Measurements from ENCODE around the gene VSTM5.
"Not testable (repeated sequence)": the region's sequence is repeated elsewhere in the genome, so short reads cannot be mapped to it uniquely, and the experiment has no call there.

The VSTM5 gene, protein sequence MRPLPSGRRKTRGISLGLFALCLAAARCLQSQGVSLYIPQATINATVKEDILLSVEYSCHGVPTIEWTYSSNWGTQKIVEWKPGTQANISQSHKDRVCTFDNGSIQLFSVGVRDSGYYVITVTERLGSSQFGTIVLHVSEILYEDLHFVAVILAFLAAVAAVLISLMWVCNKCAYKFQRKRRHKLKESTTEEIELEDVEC

DNA sequence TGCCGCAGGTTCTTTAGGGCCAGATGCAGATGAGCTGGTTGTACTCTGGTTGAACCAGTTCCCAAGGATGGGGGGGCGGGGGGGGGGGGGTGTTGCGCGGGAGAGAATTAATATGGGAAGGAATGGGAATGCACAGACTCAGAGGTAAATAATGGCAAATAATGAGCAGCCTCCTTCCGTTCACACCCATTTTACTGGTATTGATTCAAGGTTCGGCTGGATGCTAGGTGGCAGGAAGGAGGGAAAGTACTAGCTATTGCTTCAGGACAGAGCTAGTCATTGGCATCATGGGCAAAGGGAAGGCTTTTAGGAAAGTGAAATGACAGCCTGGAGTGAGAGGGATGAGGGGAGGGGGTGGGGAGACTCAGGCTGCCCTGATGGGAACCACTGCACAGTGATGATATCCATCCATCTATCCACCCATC, at the start of gene VSTM5:
Gene VSTM5 (minus strand): TSS at position 25 of the 425 bp plus-strand sequence. CDS start 116 bp downstream, outside the sequence.
- Mint-ChIP-seq H3K4me3 (no peak within 1 kb of the TSS), H3K36me3 (ENCODE audit: low read depth) (no peaks in the 10 kb centered on the region), H3K27ac (no peak within 1 kb of the TSS), H3K9me3 (no peaks in the 10 kb centered on the region), H3K27me3 (ENCODE audit: low read depth) (no peaks in the 10 kb centered on the region), H3K4me1 (no peaks in the 10 kb centered on the region)
- TF ChIP-seq, protein P1, sequence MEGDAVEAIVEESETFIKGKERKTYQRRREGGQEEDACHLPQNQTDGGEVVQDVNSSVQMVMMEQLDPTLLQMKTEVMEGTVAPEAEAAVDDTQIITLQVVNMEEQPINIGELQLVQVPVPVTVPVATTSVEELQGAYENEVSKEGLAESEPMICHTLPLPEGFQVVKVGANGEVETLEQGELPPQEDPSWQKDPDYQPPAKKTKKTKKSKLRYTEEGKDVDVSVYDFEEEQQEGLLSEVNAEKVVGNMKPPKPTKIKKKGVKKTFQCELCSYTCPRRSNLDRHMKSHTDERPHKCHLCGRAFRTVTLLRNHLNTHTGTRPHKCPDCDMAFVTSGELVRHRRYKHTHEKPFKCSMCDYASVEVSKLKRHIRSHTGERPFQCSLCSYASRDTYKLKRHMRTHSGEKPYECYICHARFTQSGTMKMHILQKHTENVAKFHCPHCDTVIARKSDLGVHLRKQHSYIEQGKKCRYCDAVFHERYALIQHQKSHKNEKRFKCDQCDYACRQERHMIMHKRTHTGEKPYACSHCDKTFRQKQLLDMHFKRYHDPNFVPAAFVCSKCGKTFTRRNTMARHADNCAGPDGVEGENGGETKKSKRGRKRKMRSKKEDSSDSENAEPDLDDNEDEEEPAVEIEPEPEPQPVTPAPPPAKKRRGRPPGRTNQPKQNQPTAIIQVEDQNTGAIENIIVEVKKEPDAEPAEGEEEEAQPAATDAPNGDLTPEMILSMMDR (IDR thresholded peaks at IDR 0.05; ENCODE audit: unreplicated experiment in 3 of 3): no peak

DNA sequence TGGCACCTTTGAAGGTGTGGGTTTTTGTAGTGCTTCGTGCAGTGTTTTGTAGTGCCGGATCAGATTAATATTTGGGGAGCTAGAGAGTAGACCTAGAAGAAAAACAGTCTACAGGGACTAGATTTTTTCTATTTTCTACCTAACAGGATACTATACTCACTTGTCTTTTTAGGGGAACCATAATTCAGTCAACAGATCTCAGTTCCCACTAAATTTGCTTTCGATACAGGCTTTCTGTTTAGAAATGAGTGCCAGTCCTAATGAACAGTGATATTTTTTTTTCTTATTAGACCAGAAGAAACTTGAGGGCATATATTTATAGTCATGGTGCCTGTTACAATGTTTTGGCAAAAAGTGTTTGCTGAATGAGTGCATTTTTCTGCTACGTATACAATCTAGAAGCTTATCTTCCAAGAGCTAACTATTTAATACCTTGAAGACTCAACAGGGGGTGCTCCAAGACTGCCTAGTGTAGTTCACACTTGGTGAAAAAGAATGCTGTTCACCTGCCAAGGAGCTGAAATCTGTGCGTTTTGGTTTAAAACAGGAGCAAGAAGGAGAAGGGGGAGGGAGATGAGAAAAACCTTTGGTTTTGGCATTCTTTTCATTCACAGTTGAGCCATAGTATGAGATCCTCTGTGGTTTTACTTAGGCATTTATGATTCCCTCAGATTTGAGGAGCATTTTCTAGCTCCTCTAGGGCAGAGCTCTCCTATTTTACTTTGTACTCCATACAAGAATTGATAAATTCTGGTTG, 44.9 kb upstream of the VSTM5 start:
- peak overlapping the region in 1 of 3 experiments; percentile 5 for H3K27ac Mint-ChIP-seq
- TF ChIP-seq, protein P1 (IDR thresholded peaks at IDR 0.05; ENCODE audit: unreplicated experiment in 3 of 3): peak; percentile 71 to 90 (median 84)
- no peaks in the 10 kb centered on the region for H3K4me1 Mint-ChIP-seq
- peaks cover 6% of the 10 kb centered on the region for H3K9me3 Mint-ChIP-seq
- no peaks in the 10 kb centered on the region for H3K27me3 Mint-ChIP-seq (ENCODE audit: low read depth)
- no peak overlapping the region for H3K4me3 Mint-ChIP-seq
- H3K36me3 Mint-ChIP-seq (ENCODE audit: low read depth): no peaks in the 10 kb centered on the region

DNA sequence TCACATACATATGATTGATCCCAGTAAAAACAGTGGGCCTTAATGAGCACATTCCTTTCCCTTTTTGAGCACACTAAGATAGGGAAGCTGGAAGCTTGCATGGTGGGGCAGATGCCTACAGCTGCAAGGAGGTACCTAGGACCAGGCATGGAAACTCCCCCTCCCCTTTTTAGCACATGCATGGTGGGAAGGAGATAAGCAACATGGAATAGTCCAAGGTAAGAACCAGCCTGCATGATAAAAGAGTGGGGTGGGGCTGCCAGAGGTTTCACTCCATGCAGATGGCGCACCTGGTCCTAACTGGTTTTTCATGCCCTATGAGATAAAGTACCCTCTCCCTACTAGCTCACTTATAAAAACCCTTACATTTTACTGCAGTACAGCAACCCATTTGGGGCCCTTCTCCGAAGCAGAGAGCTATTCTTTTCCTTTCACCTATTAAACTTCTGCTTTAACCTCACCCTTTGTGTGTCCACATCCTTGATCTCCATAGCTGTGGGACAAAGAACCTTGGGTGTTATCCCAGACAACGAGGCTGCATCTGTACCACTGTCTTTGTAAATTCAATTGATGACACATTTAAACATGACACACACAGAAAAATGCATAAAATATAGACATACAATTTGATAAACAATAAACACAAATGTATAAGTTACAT, 40.1 kb upstream of the VSTM5 start:
- TF ChIP-seq, protein P1 (IDR thresholded peaks at IDR 0.05; ENCODE audit: unreplicated experiment in 3 of 3): no peak
- Mint-ChIP-seq H3K36me3 (ENCODE audit: low read depth) (no peaks in the 10 kb centered on the region), H3K27me3 (ENCODE audit: low read depth) (no peaks in the 10 kb centered on the region), H3K27ac (peak overlapping the region; percentile 1 to 81 (median 68)), H3K4me1 (no peaks in the 10 kb centered on the region), H3K9me3 (no peaks in the 10 kb centered on the region), H3K4me3 (no peak overlapping the region)

DNA sequence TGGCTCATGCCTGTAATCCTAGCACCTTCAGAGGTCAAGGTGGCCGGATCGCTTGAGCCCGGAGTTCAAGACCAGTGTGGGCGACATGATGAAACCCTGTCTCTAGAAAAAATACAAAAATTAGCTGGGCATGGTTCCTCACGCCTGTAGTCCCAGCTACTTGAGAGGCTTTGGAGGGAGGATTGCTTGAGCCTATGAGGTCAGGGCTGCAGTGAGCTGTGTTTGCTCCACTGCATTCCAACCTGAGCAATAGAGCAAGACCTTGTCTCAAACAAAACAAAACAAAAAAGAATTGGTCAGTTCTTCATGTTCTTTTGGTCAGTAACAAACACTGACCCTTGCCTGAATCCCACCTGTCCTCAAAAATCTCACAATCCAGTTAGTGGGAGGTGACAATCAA, 36.7 kb upstream of the VSTM5 start:
- H3K4me1 Mint-ChIP-seq: no peaks in the 10 kb centered on the region
- H3K27ac Mint-ChIP-seq: no peak overlapping the region
- H3K9me3 Mint-ChIP-seq: peaks cover 12% of the 10 kb centered on the region
- TF ChIP-seq, protein P1 (IDR thresholded peaks at IDR 0.05; ENCODE audit: unreplicated experiment in 3 of 3): no peak
- H3K27me3 Mint-ChIP-seq (ENCODE audit: low read depth): no peaks in the 10 kb centered on the region
- no peak overlapping the region for H3K4me3 Mint-ChIP-seq
- peaks cover 3% of the 10 kb centered on the region for H3K36me3 Mint-ChIP-seq (ENCODE audit: low read depth)

DNA sequence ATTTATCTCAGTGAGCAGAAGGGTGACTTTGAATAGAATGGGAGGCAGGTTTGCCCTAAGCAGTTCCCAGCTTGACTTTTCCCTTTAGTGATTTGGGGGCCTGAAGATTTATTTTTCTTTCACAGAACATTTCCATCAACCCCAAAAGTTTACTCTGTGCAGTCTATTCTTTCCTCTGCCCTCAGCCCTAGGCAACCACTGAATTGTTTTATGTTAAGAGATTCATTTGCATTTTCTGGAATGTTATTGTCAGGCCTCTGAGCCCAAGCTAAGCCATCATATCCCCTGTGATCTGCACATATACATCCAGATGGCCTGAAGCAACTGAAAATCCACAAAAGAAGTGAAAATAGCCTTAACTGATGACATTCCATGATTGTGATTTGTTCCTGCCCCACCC, 28.7 kb upstream of the VSTM5 start:
- H3K27me3 Mint-ChIP-seq (ENCODE audit: low read depth); H3K4me3 Mint-ChIP-seq; H3K27ac Mint-ChIP-seq; H3K4me1 Mint-ChIP-seq; H3K36me3 Mint-ChIP-seq (ENCODE audit: low read depth): not testable (repeated sequence)
- peaks cover 16% of the 10 kb centered on the region for H3K9me3 Mint-ChIP-seq

DNA sequence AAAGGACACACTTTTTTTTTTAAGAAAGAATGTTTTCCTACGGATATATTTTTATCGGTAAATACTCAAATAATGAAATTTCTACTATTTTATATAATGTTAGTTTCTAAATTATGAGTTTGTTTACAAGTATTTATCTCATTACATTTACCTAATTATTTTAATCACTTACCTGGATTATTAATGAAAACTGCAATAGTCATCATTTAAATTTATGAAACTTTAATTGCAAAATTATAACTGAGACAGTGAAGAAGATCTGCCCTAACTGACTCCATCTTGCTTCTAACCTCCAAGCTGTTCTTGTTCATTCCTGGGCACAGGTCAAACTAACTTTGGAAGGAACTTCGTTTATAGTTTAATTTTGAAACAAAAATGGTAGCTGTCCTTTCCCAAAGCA, 25.2 kb upstream of the VSTM5 start:
- H3K36me3 Mint-ChIP-seq (ENCODE audit: low read depth): no peaks in the 10 kb centered on the region
- H3K4me1 Mint-ChIP-seq: no peaks in the 10 kb centered on the region
- TF ChIP-seq, protein P1 (IDR thresholded peaks at IDR 0.05; ENCODE audit: unreplicated experiment in 3 of 3): no peak
- H3K4me3 Mint-ChIP-seq: no peak overlapping the region
- no peak overlapping the region for H3K27ac Mint-ChIP-seq
- H3K9me3 Mint-ChIP-seq: peaks cover 3% of the 10 kb centered on the region
- peaks cover 3% of the 10 kb centered on the region for H3K27me3 Mint-ChIP-seq (ENCODE audit: low read depth)

Data from nephron (organoid).